ENCODE results near the gene CCDC172.

CCDC172 gene, protein sequence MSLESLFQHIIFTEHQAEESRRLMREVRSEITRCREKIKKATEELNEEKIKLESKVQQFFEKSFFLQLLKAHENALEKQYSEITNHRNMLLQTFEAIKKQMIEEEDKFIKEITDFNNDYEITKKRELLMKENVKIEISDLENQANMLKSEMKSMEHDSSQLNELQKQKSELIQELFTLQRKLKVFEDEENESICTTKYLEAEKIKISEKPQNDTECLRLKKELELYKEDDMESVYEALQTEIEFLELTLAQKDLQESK

DNA sequence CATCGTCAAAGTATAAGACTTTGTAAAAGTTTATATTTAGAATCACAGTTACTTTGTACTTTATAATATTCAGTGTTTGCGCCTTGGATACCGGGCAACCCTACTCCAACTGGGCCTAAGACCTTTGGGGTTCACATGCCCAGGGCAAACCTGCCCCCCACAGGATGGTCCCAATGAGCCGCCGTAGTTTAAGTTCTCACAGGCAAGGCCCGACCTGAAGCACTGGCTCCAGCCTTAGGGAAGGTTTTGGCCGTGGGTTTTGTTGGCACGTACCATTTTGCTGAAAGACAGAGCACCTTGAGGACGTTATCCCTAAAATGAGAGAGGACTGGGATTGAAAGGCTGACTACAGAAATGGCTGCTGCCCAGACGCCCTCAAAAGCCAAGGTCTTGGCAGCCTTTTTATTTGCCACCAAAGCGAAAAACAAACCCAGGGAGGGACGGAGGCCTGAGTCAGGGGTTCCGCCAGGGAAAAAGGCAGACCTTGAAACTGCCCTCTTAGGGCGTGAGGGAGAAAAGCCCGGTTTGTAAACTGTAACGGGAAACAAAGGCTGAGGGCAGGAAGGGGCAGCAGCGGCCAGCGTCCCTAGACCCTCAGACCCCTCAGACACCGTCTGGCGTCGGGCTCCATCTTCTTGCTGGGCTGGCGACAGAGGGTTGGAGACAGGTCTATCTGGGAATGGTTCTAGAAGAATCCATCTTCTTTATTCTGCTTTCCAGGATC, at the start of gene CCDC172:
TSS of gene CCDC172 (plus strand) at position 222 of the 724 bp plus-strand sequence. CDS start 564 bp downstream, outside the sequence.
- Histone ChIP-seq H3K4me3 (IDR thresholded peaks at IDR 0.05; ENCODE audit: insufficient read depth, low read depth, low read length) (no peak within 1 kb of the TSS), H3K27ac (no peak within 1 kb of the TSS), H3K4me1 (ENCODE audit: low read depth, poor library complexity, severe bottlenecking) (no peaks in the 10 kb centered on the region), H3K4me2 (no peak within 1 kb of the TSS), H3K79me2 (ENCODE audit: insufficient read depth, low read depth) (no peaks in the 10 kb centered on the region), H2AFZ (ENCODE audit: low read depth) (no peak within 1 kb of the TSS), H3K9ac (no peak within 1 kb of the TSS), H3K36me3 (ENCODE audit: insufficient read depth) (no peaks in the 10 kb centered on the region), H3K27me3 (ENCODE audit: insufficient read depth, low read depth) (no peaks in the 10 kb centered on the region), H4K20me1 (ENCODE audit: insufficient read depth) (no peaks in the 10 kb centered on the region)
- TF ChIP-seq, protein P1, sequence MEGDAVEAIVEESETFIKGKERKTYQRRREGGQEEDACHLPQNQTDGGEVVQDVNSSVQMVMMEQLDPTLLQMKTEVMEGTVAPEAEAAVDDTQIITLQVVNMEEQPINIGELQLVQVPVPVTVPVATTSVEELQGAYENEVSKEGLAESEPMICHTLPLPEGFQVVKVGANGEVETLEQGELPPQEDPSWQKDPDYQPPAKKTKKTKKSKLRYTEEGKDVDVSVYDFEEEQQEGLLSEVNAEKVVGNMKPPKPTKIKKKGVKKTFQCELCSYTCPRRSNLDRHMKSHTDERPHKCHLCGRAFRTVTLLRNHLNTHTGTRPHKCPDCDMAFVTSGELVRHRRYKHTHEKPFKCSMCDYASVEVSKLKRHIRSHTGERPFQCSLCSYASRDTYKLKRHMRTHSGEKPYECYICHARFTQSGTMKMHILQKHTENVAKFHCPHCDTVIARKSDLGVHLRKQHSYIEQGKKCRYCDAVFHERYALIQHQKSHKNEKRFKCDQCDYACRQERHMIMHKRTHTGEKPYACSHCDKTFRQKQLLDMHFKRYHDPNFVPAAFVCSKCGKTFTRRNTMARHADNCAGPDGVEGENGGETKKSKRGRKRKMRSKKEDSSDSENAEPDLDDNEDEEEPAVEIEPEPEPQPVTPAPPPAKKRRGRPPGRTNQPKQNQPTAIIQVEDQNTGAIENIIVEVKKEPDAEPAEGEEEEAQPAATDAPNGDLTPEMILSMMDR (conservative IDR thresholded peaks at IDR 0.05; ENCODE audit: low read depth, low read length) = no peak

DNA sequence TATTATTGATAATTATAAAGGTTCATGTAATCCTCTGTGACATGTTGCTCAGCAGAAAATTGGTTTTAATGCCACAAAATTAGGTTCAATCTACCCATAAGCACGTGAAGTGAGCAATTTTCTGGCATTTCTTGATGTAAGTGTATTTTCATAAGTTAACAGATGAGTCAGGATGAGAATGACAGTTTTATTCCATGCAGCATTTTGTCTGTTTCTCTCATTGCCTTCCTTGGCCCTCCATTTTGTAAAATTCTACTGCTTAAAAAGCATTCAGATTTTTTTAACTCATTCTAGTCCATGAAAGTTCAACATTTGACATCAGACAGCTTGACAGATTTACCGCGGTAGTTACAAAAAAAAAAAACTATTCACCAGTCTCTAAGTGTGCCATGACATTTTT, 47.3 kb upstream of the CCDC172 start:
- H3K4me3 ChIP-seq (IDR thresholded peaks at IDR 0.05; ENCODE audit: insufficient read depth, low read depth, low read length) = no peak overlapping the region
- H3K4me1 ChIP-seq (ENCODE audit: low read depth, poor library complexity, severe bottlenecking) = no peaks in the 10 kb centered on the region
- H4K20me1 ChIP-seq (ENCODE audit: insufficient read depth) = no peaks in the 10 kb centered on the region
- no peaks in the 10 kb centered on the region for H3K36me3 ChIP-seq (ENCODE audit: insufficient read depth)
- H3K79me2 ChIP-seq (ENCODE audit: insufficient read depth, low read depth) = no peaks in the 10 kb centered on the region
- no peak overlapping the region for H3K4me2 ChIP-seq
- TF ChIP-seq, protein P1 (conservative IDR thresholded peaks at IDR 0.05; ENCODE audit: low read depth, low read length) = no peak
- H3K27ac ChIP-seq = no peak overlapping the region
- H3K9ac ChIP-seq = no peak overlapping the region
- no peak overlapping the region for H2AFZ ChIP-seq (ENCODE audit: low read depth)
- H3K27me3 ChIP-seq (ENCODE audit: insufficient read depth, low read depth) = no peaks in the 10 kb centered on the region

DNA sequence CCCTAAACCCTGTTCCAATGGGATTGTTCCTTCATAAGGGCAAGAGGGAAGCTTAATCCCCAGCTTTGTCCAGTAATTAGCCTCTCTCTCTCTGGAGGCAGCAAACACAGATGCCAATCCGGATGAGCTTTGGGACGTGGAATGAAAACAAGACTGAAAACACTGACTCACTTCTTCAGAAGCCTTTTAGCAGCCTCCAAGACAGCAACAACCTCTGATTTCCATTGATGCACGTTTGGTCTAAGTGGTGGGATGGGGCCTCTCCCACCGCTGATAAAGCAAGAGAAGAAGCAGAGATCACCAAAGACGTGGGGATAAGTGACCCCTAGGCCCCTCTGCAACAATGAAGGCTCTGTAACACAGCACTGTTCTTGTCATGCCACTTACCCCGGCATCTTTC, 45.4 kb upstream of the CCDC172 start:
- no peak overlapping the region for H2AFZ ChIP-seq (ENCODE audit: low read depth)
- H3K4me3 ChIP-seq (IDR thresholded peaks at IDR 0.05; ENCODE audit: insufficient read depth, low read depth, low read length) = no peak overlapping the region
- H3K36me3 ChIP-seq (ENCODE audit: insufficient read depth) = no peaks in the 10 kb centered on the region
- no peaks in the 10 kb centered on the region for H3K27me3 ChIP-seq (ENCODE audit: insufficient read depth, low read depth)
- H3K27ac ChIP-seq = no peak overlapping the region
- no peak overlapping the region for H3K9ac ChIP-seq
- H3K79me2 ChIP-seq (ENCODE audit: insufficient read depth, low read depth) = no peaks in the 10 kb centered on the region
- TF ChIP-seq, protein P1 (conservative IDR thresholded peaks at IDR 0.05; ENCODE audit: low read depth, low read length) = no peak
- no peak overlapping the region for H3K4me2 ChIP-seq
- no peaks in the 10 kb centered on the region for H4K20me1 ChIP-seq (ENCODE audit: insufficient read depth)
- no peaks in the 10 kb centered on the region for H3K4me1 ChIP-seq (ENCODE audit: low read depth, poor library complexity, severe bottlenecking)

DNA sequence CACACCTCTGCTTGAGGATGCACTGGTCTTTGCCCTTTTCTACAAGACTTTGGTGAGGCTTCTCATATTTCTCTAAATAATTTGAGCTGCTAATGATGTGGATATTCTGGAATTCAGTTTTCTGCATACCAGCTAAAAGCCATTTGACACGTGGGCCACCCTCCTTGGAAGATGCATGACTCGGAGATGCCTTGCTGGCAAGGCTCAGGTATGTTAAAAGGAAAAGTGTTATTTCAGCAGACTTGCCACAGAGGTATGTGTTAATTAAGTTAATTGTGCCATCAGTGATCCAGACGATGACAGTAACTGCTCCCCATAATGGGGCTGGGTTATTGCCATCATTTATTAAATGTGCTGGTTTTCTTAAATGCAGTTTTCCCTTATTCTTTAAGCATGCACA, 42.5 kb upstream of the CCDC172 start:
- Histone ChIP-seq H3K27me3 (ENCODE audit: insufficient read depth, low read depth) (no peaks in the 10 kb centered on the region), H3K4me1 (ENCODE audit: low read depth, poor library complexity, severe bottlenecking) (peaks cover 7% of the 10 kb centered on the region), H3K27ac (no peak overlapping the region), H2AFZ (ENCODE audit: low read depth) (no peak overlapping the region), H3K9ac (no peak overlapping the region), H3K4me3 (IDR thresholded peaks at IDR 0.05; ENCODE audit: insufficient read depth, low read depth, low read length) (no peak overlapping the region), H3K36me3 (ENCODE audit: insufficient read depth) (no peaks in the 10 kb centered on the region), H3K79me2 (ENCODE audit: insufficient read depth, low read depth) (no peaks in the 10 kb centered on the region), H3K4me2 (no peak overlapping the region), H4K20me1 (ENCODE audit: insufficient read depth) (no peaks in the 10 kb centered on the region)
- TF ChIP-seq, protein P1 (conservative IDR thresholded peaks at IDR 0.05; ENCODE audit: low read depth, low read length) = no peak

Measured in KMS-11 (cell line).